ENCODE results near the gene MACROD1.
A peak's percentile ranks its signal among the peaks of the same experiment; 100 is the strongest.

The MACROD1 gene

DNA sequence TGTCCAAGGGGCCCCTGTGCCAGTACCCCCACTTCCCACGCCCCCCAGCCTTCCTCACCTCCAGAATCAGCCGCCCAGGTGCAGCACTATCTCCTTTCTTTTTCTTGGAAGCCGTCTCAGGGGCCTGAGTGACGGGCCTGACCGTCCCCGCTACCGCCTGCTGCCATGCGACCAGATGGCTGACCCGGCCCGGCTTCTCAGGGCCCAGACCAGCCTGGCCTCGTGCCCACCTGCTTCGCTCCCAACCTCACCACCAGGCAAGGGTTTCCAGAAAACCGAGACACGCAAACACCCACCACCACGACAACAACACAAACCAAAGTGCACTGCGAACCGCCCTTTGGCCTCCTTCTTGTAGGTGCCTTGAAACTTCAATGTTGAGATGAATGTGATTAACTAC, 39.1 kb downstream of the MACROD1 start:
- Mint-ChIP-seq H3K4me3 (no peak overlapping the region), H3K27me3 (ENCODE audit: low read depth, poor library complexity) (peaks cover 27% of the 10 kb centered on the region), H3K27ac (peak overlapping the region; percentile 19), H3K36me3 (ENCODE audit: low read depth) (no peaks in the 10 kb centered on the region), H3K4me1 (peaks cover 47% of the 10 kb centered on the region), H3K9me3 (no peaks in the 10 kb centered on the region)
- TF ChIP-seq, protein P1, sequence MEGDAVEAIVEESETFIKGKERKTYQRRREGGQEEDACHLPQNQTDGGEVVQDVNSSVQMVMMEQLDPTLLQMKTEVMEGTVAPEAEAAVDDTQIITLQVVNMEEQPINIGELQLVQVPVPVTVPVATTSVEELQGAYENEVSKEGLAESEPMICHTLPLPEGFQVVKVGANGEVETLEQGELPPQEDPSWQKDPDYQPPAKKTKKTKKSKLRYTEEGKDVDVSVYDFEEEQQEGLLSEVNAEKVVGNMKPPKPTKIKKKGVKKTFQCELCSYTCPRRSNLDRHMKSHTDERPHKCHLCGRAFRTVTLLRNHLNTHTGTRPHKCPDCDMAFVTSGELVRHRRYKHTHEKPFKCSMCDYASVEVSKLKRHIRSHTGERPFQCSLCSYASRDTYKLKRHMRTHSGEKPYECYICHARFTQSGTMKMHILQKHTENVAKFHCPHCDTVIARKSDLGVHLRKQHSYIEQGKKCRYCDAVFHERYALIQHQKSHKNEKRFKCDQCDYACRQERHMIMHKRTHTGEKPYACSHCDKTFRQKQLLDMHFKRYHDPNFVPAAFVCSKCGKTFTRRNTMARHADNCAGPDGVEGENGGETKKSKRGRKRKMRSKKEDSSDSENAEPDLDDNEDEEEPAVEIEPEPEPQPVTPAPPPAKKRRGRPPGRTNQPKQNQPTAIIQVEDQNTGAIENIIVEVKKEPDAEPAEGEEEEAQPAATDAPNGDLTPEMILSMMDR (IDR thresholded peaks at IDR 0.05): no peak
- DNase-seq: no peak

GRCh38 chr11:64126371-64126770, 39.5 kb downstream of the MACROD1 start:
- H3K4me1 Mint-ChIP-seq: peaks cover 47% of the 10 kb centered on the region
- TF ChIP-seq, protein P1 (IDR thresholded peaks at IDR 0.05): no peak
- H3K9me3 Mint-ChIP-seq: no peaks in the 10 kb centered on the region
- peak overlapping the region; percentile 46 for H3K27ac Mint-ChIP-seq
- DNase-seq: peak; percentile 45
- peaks cover 27% of the 10 kb centered on the region for H3K27me3 Mint-ChIP-seq (ENCODE audit: low read depth, poor library complexity)
- H3K4me3 Mint-ChIP-seq: no peak overlapping the region
- H3K36me3 Mint-ChIP-seq (ENCODE audit: low read depth): no peaks in the 10 kb centered on the region

GRCh38 chr11:64125676-64126075, 40.2 kb downstream of the MACROD1 start:
- no peak overlapping the region for H3K27ac Mint-ChIP-seq
- no peaks in the 10 kb centered on the region for H3K9me3 Mint-ChIP-seq
- H3K4me3 Mint-ChIP-seq: no peak overlapping the region
- DNase-seq: no peak
- H3K36me3 Mint-ChIP-seq (ENCODE audit: low read depth): no peaks in the 10 kb centered on the region
- peaks cover 50% of the 10 kb centered on the region for H3K4me1 Mint-ChIP-seq
- H3K27me3 Mint-ChIP-seq (ENCODE audit: low read depth, poor library complexity): peaks cover 24% of the 10 kb centered on the region
- TF ChIP-seq, protein P1 (IDR thresholded peaks at IDR 0.05): no peak

DNA sequence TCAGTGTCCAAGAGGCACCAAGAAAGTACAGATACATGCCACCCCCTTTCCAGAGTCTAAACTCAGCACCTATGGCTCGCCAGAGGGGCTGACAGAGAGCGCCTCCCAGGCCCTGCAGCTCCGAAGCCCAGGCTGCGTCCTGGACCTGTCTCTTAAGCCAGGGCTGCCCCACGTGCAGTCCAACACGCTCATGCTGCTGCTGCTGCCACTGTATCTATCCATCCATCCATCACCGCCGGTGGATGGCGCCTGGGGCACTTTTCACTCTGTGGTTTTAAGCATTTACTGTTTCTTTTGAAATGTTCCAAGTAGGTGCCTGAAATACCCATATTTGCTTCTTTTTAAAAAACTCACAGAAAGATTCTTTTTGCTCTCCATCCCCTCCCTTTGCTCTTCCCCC, 41.8 kb downstream of the MACROD1 start:
- Mint-ChIP-seq H3K27ac (no peak overlapping the region), H3K27me3 (ENCODE audit: low read depth, poor library complexity) (peaks cover 21% of the 10 kb centered on the region), H3K36me3 (ENCODE audit: low read depth) (no peaks in the 10 kb centered on the region), H3K4me1 (peaks cover 54% of the 10 kb centered on the region), H3K4me3 (no peak overlapping the region), H3K9me3 (no peaks in the 10 kb centered on the region)
- TF ChIP-seq, protein P1 (IDR thresholded peaks at IDR 0.05): no peak
- DNase-seq: no peak

GRCh38 chr11:64123679-64124078, 42.2 kb downstream of the MACROD1 start:
- no peaks in the 10 kb centered on the region for H3K36me3 Mint-ChIP-seq (ENCODE audit: low read depth)
- no peak for DNase-seq
- peaks cover 24% of the 10 kb centered on the region for H3K27me3 Mint-ChIP-seq (ENCODE audit: low read depth, poor library complexity)
- TF ChIP-seq, protein P1 (IDR thresholded peaks at IDR 0.05): no peak
- no peaks in the 10 kb centered on the region for H3K9me3 Mint-ChIP-seq
- peaks cover 57% of the 10 kb centered on the region for H3K4me1 Mint-ChIP-seq
- H3K4me3 Mint-ChIP-seq: no peak overlapping the region
- no peak overlapping the region for H3K27ac Mint-ChIP-seq

All from nephron progenitor cell (in vitro differentiated cells).